HG02610 (cell line): Measurements from ENCODE around the gene HOXA11.

Source experiments
- ATAC-seq: cut with Tn5 transposase; IDR thresholded peaks from one replicate; pipeline ENCODE4 v1.9.1; 2021; ENCODE audit warnings: mild to moderate bottlenecking, moderate library complexity; ENCODE audit not compliant: unreplicated experiment

Gene HOXA11

GRCh38 chr7:27207348-27207985 is 22.4 kb upstream of the HOXA11 start:
- ATAC-seq: no peak

- no peak for ATAC-seq
These were observed 20.6 kb upstream of the HOXA11 start for GRCh38 chr7:27205325-27206280.

- no peak for ATAC-seq
These were observed 19.9 kb upstream of the HOXA11 start for GRCh38 chr7:27204851-27205322.

- ATAC-seq: no peak
These were observed 19.0 kb upstream of the HOXA11 start for GRCh38 chr7:27203964-27204594.

GRCh38 chr7:27203365-27203953 is 18.4 kb upstream of the HOXA11 start:
- no peak for ATAC-seq

GRCh38 chr7:27202862-27203134 is 17.8 kb upstream of the HOXA11 start:
- no peak for ATAC-seq

GRCh38 chr7:27202018-27202861 is 17.2 kb upstream of the HOXA11 start:
- ATAC-seq: no peak

GRCh38 chr7:27201580-27202017 is 16.6 kb upstream of the HOXA11 start:
- ATAC-seq: no peak

- ATAC-seq: no peak
These were observed 15.9 kb upstream of the HOXA11 start for GRCh38 chr7:27200761-27201579.

GRCh38 chr7:27199849-27200760 is 15.1 kb upstream of the HOXA11 start, which contains the start of gene HOXA13:
TSS of gene HOXA13 (minus strand) at chr7:27200091. CDS start at chr7:27200077, 14 bp downstream.
- no peak for ATAC-seq

- ATAC-seq: no peak
These were observed 14.1 kb upstream of the HOXA11 start for GRCh38 chr7:27198871-27199801.

GRCh38 chr7:27198138-27198841 is 13.3 kb upstream of the HOXA11 start:
- ATAC-seq: no peak

- ATAC-seq: no peak
These were observed 12.4 kb upstream of the HOXA11 start for GRCh38 chr7:27197137-27198042.

- ATAC-seq: no peak
These were observed 11.3 kb upstream of the HOXA11 start for GRCh38 chr7:27196287-27196767.

- no peak for ATAC-seq
These were observed 9.8 kb upstream of the HOXA11 start for GRCh38 chr7:27194686-27195379.
